Measurements from ENCODE around the gene FGB.

- no peak for TF ChIP-seq CTCF (IDR thresholded peaks at IDR 0.05)
- no peak for TF ChIP-seq EP300 (IDR thresholded peaks at IDR 0.05; ENCODE audit: low read depth)
Observed at GRCh38 chr4:154574311-154574710, 11.5 kb downstream of the FGB start.

Data from transverse colon (tissue), 3 donors.